ENCODE measurements around the gene PPP2R1B. TPM values are rescaled to one million over a fixed set of nuclear protein-coding genes. Genes with fewer than 3 reads are reported as not detected.

The PPP2R1B gene
- total and polyA plus RNA-seq, 2 donors, result 10.5 to 15.4 TPM

DNA sequence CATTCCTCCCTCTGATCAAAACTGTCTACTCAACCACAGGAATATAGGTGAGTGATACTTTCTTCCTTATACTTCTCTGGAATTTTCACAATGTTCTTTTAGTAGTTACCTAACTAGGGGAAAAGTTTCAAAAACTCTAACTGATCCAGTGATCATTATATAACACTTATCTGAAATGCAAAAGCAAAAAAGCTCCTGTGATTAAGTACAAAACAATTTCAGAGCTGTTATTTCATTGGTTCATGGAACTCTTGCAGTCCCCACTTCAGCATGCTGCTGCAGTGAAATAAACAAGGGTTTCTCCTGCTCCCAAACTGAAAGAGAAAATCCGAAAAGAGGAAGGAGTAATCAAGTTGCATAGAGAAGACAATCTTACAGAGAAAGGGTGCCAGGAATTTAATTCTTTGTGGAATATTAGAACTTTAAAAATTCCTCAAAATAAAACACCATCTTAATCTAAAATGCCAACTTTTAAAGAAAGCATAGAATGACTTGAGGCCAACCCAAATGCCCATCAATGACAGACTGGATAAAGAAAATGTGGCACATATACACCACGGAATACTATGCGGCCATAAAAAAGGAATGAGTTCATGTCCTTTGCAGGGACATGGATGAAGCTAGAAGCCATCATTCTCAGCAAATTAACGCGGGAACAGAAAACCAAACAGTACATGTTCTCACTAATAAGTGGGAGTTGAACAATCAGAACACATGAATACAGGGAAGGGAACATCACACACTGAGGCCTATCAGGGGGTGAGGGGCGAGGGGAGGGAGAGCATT, 20.3 kb downstream of the PPP2R1B start:
- no peak for DNase-seq (ENCODE audit: low read depth in 6 of 9, low spot score in 9 of 9)
- H3K4me3 ChIP-seq (ENCODE audit: low read length in 2 of 2), result no peak overlapping the region
- no peak overlapping the region for H3K27ac ChIP-seq (ENCODE audit: low read depth in 1 of 2, low read length in 1 of 2)
- WGBS, result 98% methylated on average over 6 of the region's 6 CpGs
- no peaks in the 10 kb centered on the region for H3K27me3 ChIP-seq (ENCODE audit: control insufficient read depth in 2 of 2, insufficient read depth in 1 of 2, low read length in 1 of 2)
- H3K9me3 ChIP-seq (ENCODE audit: control insufficient read depth in 2 of 2, insufficient read depth in 1 of 2, low read length in 1 of 2), result no peaks in the 10 kb centered on the region
- H3K4me1 ChIP-seq (ENCODE audit: control insufficient read depth in 2 of 2, insufficient read depth in 2 of 2, low read length in 2 of 2), result no peaks in the 10 kb centered on the region
- H3K36me3 ChIP-seq (ENCODE audit: control insufficient read depth in 2 of 2, insufficient read depth in 2 of 2, low read length in 1 of 2), result peaks cover 43 to 72% of the 10 kb centered on the region in 2 donors

DNA sequence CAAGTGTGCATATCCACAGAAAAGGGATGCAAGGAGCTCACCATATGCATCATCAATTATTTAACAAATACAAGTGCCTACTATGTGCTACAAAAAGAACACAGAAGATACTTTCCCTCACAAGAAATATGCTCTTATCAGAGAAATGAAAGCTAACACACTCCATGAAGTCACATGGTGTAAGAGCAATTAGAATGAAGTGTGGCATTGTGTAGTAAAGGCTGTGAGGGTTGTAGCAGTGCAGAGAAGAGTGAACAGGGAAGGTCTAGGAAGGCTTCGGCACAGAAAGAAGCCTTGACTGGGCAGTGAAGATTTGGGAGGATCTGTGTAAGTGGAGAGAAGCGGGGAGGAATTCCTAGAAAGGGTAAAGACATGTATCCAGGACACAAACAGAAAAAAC, 22.5 kb downstream of the PPP2R1B start:
- Histone ChIP-seq H3K4me3 (ENCODE audit: low read length in 2 of 2) (no peak overlapping the region), H3K4me1 (ENCODE audit: control insufficient read depth in 2 of 2, insufficient read depth in 2 of 2, low read length in 2 of 2) (no peaks in the 10 kb centered on the region), H3K9me3 (ENCODE audit: control insufficient read depth in 2 of 2, insufficient read depth in 1 of 2, low read length in 1 of 2) (no peaks in the 10 kb centered on the region), H3K36me3 (ENCODE audit: control insufficient read depth in 2 of 2, insufficient read depth in 2 of 2, low read length in 1 of 2) (peaks cover 32 to 77% of the 10 kb centered on the region in 2 donors), H3K27me3 (ENCODE audit: control insufficient read depth in 2 of 2, insufficient read depth in 1 of 2, low read length in 1 of 2) (no peaks in the 10 kb centered on the region), H3K27ac (ENCODE audit: low read depth in 1 of 2, low read length in 1 of 2) (no peak overlapping the region)
- 97% methylated on average over 2 of the region's 2 CpGs for WGBS
- DNase-seq (ENCODE audit: low read depth in 6 of 9, low spot score in 9 of 9), result no peak

- no peak for DNase-seq (ENCODE audit: low read depth in 6 of 9, low spot score in 9 of 9)
- Histone ChIP-seq H3K36me3 (ENCODE audit: control insufficient read depth in 2 of 2, insufficient read depth in 2 of 2, low read length in 1 of 2) (peaks cover 37 to 71% of the 10 kb centered on the region in 2 donors), H3K9me3 (ENCODE audit: control insufficient read depth in 2 of 2, insufficient read depth in 1 of 2, low read length in 1 of 2) (no peaks in the 10 kb centered on the region)
Measured at GRCh38 chr11:111741751-111742150, 24.4 kb downstream of the PPP2R1B start.

GRCh38 chr11:111739299-111739698, 26.9 kb downstream of the PPP2R1B start:
- Histone ChIP-seq H3K27me3 (ENCODE audit: control insufficient read depth in 2 of 2, insufficient read depth in 1 of 2, low read length in 1 of 2) (no peaks in the 10 kb centered on the region), H3K4me3 (ENCODE audit: low read length in 2 of 2) (no peak overlapping the region), H3K4me1 (ENCODE audit: control insufficient read depth in 2 of 2, insufficient read depth in 2 of 2, low read length in 2 of 2) (peaks cover 0 to 27% of the 10 kb centered on the region in 2 donors), H3K36me3 (ENCODE audit: control insufficient read depth in 2 of 2, insufficient read depth in 2 of 2, low read length in 1 of 2) (peaks cover 45 to 55% of the 10 kb centered on the region in 2 donors), H3K9me3 (ENCODE audit: control insufficient read depth in 2 of 2, insufficient read depth in 1 of 2, low read length in 1 of 2) (no peaks in the 10 kb centered on the region), H3K27ac (ENCODE audit: low read depth in 1 of 2, low read length in 1 of 2) (no peak overlapping the region)
- no peak for DNase-seq (ENCODE audit: low read depth in 6 of 9, low spot score in 9 of 9)
- WGBS, result 99% methylated on average over 2 of the region's 2 CpGs

More at GRCh38 chr11:111741751-111742150, 24.4 kb downstream of the PPP2R1B start:
- Histone ChIP-seq H3K27me3 (ENCODE audit: control insufficient read depth in 2 of 2, insufficient read depth in 1 of 2, low read length in 1 of 2) (no peaks in the 10 kb centered on the region), H3K4me3 (ENCODE audit: low read length in 2 of 2) (no peak overlapping the region), H3K27ac (ENCODE audit: low read depth in 1 of 2, low read length in 1 of 2) (no peak overlapping the region), H3K4me1 (ENCODE audit: control insufficient read depth in 2 of 2, insufficient read depth in 2 of 2, low read length in 2 of 2) (peaks cover 0 to 4% of the 10 kb centered on the region in 2 donors)
- WGBS, result 100% methylated on average over 2 of the region's 2 CpGs

DNA sequence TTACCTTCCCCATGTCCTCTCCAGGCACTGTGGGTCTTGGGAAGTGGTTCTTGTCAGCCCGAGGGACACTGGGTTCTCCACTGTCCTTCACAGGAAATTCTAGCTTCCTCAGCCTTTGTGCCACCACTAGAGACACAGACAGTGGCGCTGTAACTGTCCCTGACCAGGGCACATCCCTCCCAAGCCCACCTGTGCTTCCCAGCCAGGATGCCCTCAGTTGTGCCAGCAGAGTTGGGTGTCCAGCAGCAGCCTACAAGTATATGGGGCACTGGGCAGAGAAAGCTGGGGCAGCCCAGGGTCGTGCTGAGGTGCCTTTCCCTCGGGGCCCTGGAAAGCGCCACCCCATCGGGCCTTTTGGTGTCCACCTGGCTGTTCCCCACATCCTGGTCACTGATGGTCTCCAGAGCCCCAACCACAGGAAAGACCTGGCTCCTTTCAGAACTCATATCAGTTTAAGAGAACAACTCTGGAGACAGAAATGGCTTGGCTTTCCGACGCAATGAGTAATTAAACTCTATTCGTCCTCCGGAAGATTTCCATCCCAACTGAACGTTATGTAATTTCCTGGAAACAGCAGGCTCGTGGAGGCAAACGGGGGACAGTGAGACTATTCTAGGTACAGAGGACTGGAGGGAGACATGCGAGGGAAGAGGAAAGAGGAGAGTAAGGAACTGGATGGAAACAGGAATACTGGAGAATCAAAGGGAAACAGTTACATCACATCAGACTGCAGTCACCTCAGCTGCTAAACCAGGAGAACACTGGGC, 28.6 kb downstream of the PPP2R1B start:
- H3K27ac ChIP-seq (ENCODE audit: low read depth in 1 of 2, low read length in 1 of 2), result peak overlapping the region in 1 of 2 donors; percentile 43
- no peak overlapping the region for H3K4me3 ChIP-seq (ENCODE audit: low read length in 2 of 2)
- peaks cover 31 to 43% of the 10 kb centered on the region in 2 donors for H3K36me3 ChIP-seq (ENCODE audit: control insufficient read depth in 2 of 2, insufficient read depth in 2 of 2, low read length in 1 of 2)
- H3K9me3 ChIP-seq (ENCODE audit: control insufficient read depth in 2 of 2, insufficient read depth in 1 of 2, low read length in 1 of 2), result no peaks in the 10 kb centered on the region
- H3K27me3 ChIP-seq (ENCODE audit: control insufficient read depth in 2 of 2, insufficient read depth in 1 of 2, low read length in 1 of 2), result no peaks in the 10 kb centered on the region
- peaks cover 0 to 43% of the 10 kb centered on the region in 2 donors for H3K4me1 ChIP-seq (ENCODE audit: control insufficient read depth in 2 of 2, insufficient read depth in 2 of 2, low read length in 2 of 2)
- 93% methylated on average over 14 of the region's 14 CpGs for WGBS
- DNase-seq (ENCODE audit: low read depth in 6 of 9, low spot score in 9 of 9), result no peak

- 92% methylated on average over 15 of the region's 15 CpGs for WGBS
- no peak for DNase-seq (ENCODE audit: low read depth in 6 of 9, low spot score in 9 of 9)
- no peaks in the 10 kb centered on the region for H3K27me3 ChIP-seq (ENCODE audit: control insufficient read depth in 2 of 2, insufficient read depth in 1 of 2, low read length in 1 of 2)
- H3K27ac ChIP-seq (ENCODE audit: low read depth in 1 of 2, low read length in 1 of 2), result peak overlapping the region; percentile 87 to 89
- H3K4me1 ChIP-seq (ENCODE audit: control insufficient read depth in 2 of 2, insufficient read depth in 2 of 2, low read length in 2 of 2), result peaks cover 0 to 44% of the 10 kb centered on the region in 2 donors
- no peak overlapping the region for H3K4me3 ChIP-seq (ENCODE audit: low read length in 2 of 2)
- no peaks in the 10 kb centered on the region for H3K9me3 ChIP-seq (ENCODE audit: control insufficient read depth in 2 of 2, insufficient read depth in 1 of 2, low read length in 1 of 2)
- peaks cover 30 to 41% of the 10 kb centered on the region in 2 donors for H3K36me3 ChIP-seq (ENCODE audit: control insufficient read depth in 2 of 2, insufficient read depth in 2 of 2, low read length in 1 of 2)
Measured at GRCh38 chr11:111736621-111737443, 29.4 kb downstream of the PPP2R1B start.

GRCh38 chr11:111736181-111736590, 30.0 kb downstream of the PPP2R1B start:
- no peak for DNase-seq (ENCODE audit: low read depth in 6 of 9, low spot score in 9 of 9)
- 96% methylated on average over 11 of the region's 11 CpGs for WGBS

DNA sequence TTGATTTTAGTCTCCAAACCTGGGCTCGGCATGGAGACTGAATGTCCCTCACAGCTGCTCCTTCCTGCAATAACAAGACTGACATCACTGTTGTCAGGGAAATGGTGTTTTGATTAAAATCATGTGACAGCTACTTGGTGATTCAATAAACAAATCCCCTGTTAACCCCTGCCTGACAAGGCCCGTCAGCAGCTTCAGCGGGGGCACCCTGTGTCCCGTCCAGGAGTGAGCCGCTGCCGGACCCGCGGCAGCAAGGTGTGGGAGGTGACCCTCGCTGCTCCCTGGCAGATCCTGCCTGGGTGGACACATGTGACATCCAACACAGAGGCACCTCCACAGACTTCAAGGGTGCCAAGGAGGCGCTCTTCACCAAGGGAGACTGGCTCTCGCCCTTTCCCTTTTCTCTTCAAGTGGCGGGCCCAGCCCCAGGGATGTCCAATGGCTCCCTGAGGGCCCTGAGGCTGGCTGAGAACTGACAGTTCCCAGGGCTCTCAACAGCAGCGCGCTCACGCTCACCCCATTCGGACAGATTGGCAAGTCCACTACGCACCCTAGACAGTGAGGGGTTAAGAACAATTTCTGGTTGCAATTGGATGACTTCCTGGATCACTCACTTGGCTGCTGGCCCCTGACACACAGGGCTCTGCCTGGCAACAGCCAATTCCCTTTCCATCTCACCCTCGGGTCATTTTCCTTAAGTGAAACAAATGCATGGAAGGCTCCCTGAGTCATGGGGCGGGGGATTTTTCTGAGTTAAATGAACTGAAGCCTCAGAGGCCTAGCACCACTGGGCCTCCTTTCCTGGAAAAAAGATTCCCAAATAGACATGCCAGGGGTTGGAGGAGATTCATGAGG, 30.7 kb downstream of the PPP2R1B start:
- Histone ChIP-seq H3K9me3 (ENCODE audit: control insufficient read depth in 2 of 2, insufficient read depth in 1 of 2, low read length in 1 of 2) (no peaks in the 10 kb centered on the region), H3K27ac (ENCODE audit: low read depth in 1 of 2, low read length in 1 of 2) (peak overlapping the region; percentile 88 to 89), H3K4me1 (ENCODE audit: control insufficient read depth in 2 of 2, insufficient read depth in 2 of 2, low read length in 2 of 2) (peaks cover 0 to 48% of the 10 kb centered on the region in 2 donors), H3K36me3 (ENCODE audit: control insufficient read depth in 2 of 2, insufficient read depth in 2 of 2, low read length in 1 of 2) (peaks cover 27 to 28% of the 10 kb centered on the region in 2 donors), H3K4me3 (ENCODE audit: low read length in 2 of 2) (no peak overlapping the region), H3K27me3 (ENCODE audit: control insufficient read depth in 2 of 2, insufficient read depth in 1 of 2, low read length in 1 of 2) (no peaks in the 10 kb centered on the region)
- 91% methylated on average over 19 of the region's 19 CpGs for WGBS
- DNase-seq (ENCODE audit: low read depth in 6 of 9, low spot score in 9 of 9), result peak in 2 of 9 donors; percentile 15 to 31

More at GRCh38 chr11:111736181-111736590, 30.0 kb downstream of the PPP2R1B start:
- Histone ChIP-seq H3K36me3 (ENCODE audit: control insufficient read depth in 2 of 2, insufficient read depth in 2 of 2, low read length in 1 of 2) (peaks cover 27 to 35% of the 10 kb centered on the region in 2 donors), H3K9me3 (ENCODE audit: control insufficient read depth in 2 of 2, insufficient read depth in 1 of 2, low read length in 1 of 2) (no peaks in the 10 kb centered on the region), H3K27ac (ENCODE audit: low read depth in 1 of 2, low read length in 1 of 2) (peak overlapping the region; percentile 87 to 89), H3K4me1 (ENCODE audit: control insufficient read depth in 2 of 2, insufficient read depth in 2 of 2, low read length in 2 of 2) (peaks cover 0 to 45% of the 10 kb centered on the region in 2 donors), H3K4me3 (ENCODE audit: low read length in 2 of 2) (no peak overlapping the region), H3K27me3 (ENCODE audit: control insufficient read depth in 2 of 2, insufficient read depth in 1 of 2, low read length in 1 of 2) (no peaks in the 10 kb centered on the region)

Data from thymus (tissue), 11 donors.